ENCODE results near the gene PNLDC1.
A peak's percentile ranks its signal among the peaks of the same experiment; 100 is the strongest.

Gene PNLDC1, protein sequence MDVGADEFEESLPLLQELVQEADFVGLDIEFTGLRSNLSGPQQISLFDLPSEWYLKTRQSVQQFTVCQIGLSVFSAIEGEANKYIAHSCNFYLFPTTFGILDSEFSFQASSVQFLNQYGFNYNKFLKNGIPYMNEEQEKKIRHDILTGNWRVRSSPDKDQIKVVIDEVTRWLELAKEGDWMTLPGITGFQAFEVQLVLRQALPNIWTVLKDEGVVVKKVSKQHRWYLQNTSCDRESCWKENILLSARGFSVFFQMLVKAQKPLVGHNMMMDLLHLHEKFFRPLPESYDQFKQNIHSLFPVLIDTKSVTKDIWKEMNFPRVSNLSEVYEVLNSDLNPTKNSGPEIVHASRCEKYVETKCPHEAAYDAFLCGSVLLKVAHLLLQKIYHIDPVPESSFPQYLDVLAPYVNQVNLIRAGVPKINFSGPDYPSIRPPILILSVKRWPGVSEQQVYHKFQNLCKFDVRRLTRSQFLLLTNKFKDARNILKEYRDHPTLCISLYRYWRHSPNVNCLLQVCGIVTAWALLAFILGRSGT

DNA sequence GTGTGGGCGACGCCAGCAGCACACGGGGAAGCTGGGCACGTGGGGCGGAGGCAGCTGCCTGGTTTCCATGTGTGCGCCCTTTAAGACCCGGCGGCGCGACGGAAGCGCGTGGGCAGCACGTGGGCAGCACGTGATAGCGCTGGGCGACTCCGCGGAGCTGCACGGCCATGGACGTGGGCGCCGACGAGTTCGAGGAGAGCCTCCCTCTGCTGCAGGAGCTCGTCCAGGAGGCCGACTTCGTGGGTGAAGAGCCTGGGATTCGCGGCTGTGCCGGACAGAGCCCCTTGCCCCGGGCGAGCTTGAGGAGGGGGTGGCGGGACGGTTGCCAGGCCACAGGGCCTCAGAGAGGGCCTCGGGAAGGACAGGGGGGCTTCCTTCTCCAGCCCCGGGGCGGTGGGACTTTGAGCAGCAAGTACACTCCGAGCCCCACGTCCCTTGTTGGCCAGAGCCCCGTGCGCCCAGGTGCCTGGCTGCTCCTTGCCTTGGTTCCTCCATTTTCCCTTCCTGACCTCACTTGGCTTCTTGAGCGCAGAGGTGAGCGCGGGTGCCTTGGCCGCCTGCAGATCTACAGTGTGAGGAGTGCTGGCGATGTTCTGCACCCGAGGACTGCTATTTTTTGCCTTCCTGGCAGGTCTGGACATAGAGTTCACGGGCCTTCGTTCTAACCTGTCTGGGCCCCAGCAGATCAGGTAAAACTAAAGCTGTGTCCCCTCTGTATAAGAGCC is at the start of gene PNLDC1:
Gene PNLDC1, plus strand, starts transcription at position 136 of the 725 bp plus-strand sequence. Its CDS starts 32 bp downstream, at position 168.
- H3K27me3 ChIP-seq, result no peaks in the 10 kb centered on the region
- H3K4me1 ChIP-seq (ENCODE audit: control insufficient read depth in 1 of 2, insufficient read depth in 1 of 2, low read depth in 1 of 2, low read length in 1 of 2), result peaks cover 9 to 14% of the 10 kb centered on the region in 2 experiments
- no peak within 1 kb of the TSS for H3K27ac ChIP-seq
- H3K36me3 ChIP-seq, result peaks cover 36% of the 10 kb centered on the region
- H3K9me3 ChIP-seq, result no peaks in the 10 kb centered on the region
- H3K4me3 ChIP-seq (ENCODE audit: low read depth in 1 of 2, low read length in 1 of 2), result no peak within 1 kb of the TSS
- TF ChIP-seq, protein P1, sequence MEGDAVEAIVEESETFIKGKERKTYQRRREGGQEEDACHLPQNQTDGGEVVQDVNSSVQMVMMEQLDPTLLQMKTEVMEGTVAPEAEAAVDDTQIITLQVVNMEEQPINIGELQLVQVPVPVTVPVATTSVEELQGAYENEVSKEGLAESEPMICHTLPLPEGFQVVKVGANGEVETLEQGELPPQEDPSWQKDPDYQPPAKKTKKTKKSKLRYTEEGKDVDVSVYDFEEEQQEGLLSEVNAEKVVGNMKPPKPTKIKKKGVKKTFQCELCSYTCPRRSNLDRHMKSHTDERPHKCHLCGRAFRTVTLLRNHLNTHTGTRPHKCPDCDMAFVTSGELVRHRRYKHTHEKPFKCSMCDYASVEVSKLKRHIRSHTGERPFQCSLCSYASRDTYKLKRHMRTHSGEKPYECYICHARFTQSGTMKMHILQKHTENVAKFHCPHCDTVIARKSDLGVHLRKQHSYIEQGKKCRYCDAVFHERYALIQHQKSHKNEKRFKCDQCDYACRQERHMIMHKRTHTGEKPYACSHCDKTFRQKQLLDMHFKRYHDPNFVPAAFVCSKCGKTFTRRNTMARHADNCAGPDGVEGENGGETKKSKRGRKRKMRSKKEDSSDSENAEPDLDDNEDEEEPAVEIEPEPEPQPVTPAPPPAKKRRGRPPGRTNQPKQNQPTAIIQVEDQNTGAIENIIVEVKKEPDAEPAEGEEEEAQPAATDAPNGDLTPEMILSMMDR (IDR thresholded peaks at IDR 0.05), result no peak

DNA sequence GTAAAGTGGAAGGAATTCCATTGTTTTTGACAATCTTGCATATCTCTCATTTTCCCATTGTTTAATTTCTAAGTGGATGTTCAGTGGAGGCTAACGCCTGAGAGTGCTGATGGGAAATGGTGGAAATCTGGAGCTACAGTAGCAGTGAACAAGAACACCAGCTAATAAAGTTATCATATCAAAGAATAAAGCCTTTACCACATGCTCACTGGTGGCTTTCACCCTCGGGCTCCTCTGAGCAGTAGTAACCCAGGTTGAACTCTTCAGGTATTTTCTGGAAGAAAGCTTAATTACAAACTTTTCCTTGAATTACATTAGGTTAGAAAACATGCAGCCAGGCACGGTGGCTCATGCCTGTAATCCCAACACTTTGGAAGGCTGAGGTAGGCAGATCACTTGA is 48.6 kb upstream of the PNLDC1 start:
- Histone ChIP-seq H3K27ac (no peak overlapping the region), H3K36me3 (peaks cover 96% of the 10 kb centered on the region)
- TF ChIP-seq, protein P1 (IDR thresholded peaks at IDR 0.05), result no peak

DNA sequence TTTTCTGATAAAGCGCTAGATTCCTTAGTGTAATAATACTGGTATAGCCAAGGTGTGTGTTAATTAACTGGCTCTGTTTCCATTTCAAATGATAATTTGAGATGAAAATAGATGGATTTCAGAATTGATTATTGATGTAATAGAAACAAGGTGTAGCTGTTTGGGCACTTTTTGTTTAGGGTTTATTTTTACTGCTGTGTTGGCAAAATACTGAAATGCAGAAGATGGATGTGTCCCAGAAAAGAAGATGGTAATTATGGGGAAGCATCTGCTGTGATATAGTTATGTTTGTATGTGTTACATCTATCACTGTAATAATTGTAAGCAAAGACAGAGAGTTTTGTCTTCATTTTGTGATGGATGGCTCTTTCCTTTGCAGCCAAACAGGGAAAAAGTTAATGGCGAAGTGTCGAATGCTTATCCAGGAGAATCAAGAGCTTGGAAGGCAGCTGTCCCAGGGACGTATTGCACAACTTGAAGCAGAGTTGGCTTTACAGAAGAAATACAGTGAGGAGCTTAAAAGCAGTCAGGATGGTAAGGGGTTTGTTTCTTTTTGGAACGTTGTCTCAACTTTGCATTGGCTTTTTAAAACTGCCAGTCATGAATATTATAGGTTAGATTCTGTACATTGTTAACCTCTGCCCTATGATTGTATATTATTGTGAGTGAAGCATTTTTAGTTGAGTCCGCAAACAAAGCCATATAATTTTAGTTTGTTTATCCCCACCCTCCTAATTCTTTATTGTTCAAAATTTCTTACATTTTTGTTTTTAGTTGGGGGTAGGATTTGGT is 46.8 kb upstream of the PNLDC1 start:
- TF ChIP-seq, protein P1 (IDR thresholded peaks at IDR 0.05), result no peak
- Histone ChIP-seq H3K9me3 (no peaks in the 10 kb centered on the region), H3K27ac (peak overlapping the region; percentile 39), H3K4me3 (ENCODE audit: low read depth in 1 of 2, low read length in 1 of 2) (no peak overlapping the region), H3K4me1 (ENCODE audit: control insufficient read depth in 1 of 2, insufficient read depth in 1 of 2, low read depth in 1 of 2, low read length in 1 of 2) (no peaks in the 10 kb centered on the region), H3K27me3 (no peaks in the 10 kb centered on the region), H3K36me3 (peaks cover 95% of the 10 kb centered on the region)

More for the DNA sequence above, 48.6 kb upstream of the PNLDC1 start:
- Histone ChIP-seq H3K4me3 (ENCODE audit: low read depth in 1 of 2, low read length in 1 of 2) (no peak overlapping the region), H3K9me3 (no peaks in the 10 kb centered on the region), H3K27me3 (no peaks in the 10 kb centered on the region), H3K4me1 (ENCODE audit: control insufficient read depth in 1 of 2, insufficient read depth in 1 of 2, low read depth in 1 of 2, low read length in 1 of 2) (no peaks in the 10 kb centered on the region)

DNA sequence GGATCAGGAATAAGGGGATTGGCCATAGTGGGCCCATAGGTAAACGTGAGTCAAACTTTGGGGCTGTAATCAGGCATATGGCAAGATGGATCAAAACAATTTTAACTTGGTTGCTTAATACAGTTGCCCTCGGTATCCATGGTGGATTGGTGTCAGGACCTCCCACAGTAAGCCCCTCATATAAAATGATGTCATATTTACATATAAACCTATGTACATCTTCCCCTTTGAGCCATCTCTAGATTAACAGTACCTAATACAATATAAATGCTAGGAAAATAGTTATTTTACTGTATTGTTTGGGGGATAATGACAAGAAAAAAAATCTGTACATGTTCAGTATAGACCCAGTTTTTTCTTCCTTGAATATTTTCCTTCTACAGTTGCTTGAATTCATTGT is 45.7 kb upstream of the PNLDC1 start:
- H3K27ac ChIP-seq, result no peak overlapping the region
- no peak overlapping the region for H3K4me3 ChIP-seq (ENCODE audit: low read depth in 1 of 2, low read length in 1 of 2)
- no peaks in the 10 kb centered on the region for H3K4me1 ChIP-seq (ENCODE audit: control insufficient read depth in 1 of 2, insufficient read depth in 1 of 2, low read depth in 1 of 2, low read length in 1 of 2)
- TF ChIP-seq, protein P1 (IDR thresholded peaks at IDR 0.05), result no peak
- H3K9me3 ChIP-seq, result no peaks in the 10 kb centered on the region
- no peaks in the 10 kb centered on the region for H3K27me3 ChIP-seq
- H3K36me3 ChIP-seq, result peaks cover 89% of the 10 kb centered on the region

Data from neutrophil (primary cell).